Measurements from ENCODE around the gene MRPL43. TPM values are rescaled to one million over a fixed set of nuclear protein-coding genes. Genes with fewer than 3 reads are reported as not detected.

The MRPL43 gene
- total and polyA plus RNA-seq, 2 experiments from 2014 or later, result 60.1 to 112 TPM

GRCh38 chr10:101029520-101030295 lies 42.4 kb upstream of the MRPL43 start:
- H3K9me2 ChIP-seq (replicated peaks; ENCODE audit: insufficient read depth), result no peaks in the 10 kb centered on the region
- no peak overlapping the region for H3K4me3 ChIP-seq
- TF ChIP-seq CTCF (IDR thresholded peaks at IDR 0.05; ENCODE audit: poor library complexity), result no peak
- no peak for TF ChIP-seq EZH2 (IDR thresholded peaks at IDR 0.05; ENCODE audit: borderline replicate concordance)
- no peak for TF ChIP-seq EZH2phosphoT487 (IDR thresholded peaks at IDR 0.05; ENCODE audit: low read depth, severe bottlenecking, unreplicated experiment)

GRCh38 chr10:101028446-101029337 lies 41.4 kb upstream of the MRPL43 start:
- 90% methylated on average over 7 of the region's 7 CpGs for WGBS (ENCODE audit: low lambda C conversion rate, missing lambda C conversion rate)
- peaks cover 32% of the 10 kb centered on the region for H3K4me1 ChIP-seq (ENCODE audit: insufficient read depth)
- H3K27ac ChIP-seq, result no peak overlapping the region
- no peak overlapping the region for H2AFZ ChIP-seq
- no peaks in the 10 kb centered on the region for H3K9me2 ChIP-seq (replicated peaks; ENCODE audit: insufficient read depth)
- no peaks in the 10 kb centered on the region for H3K9me3 ChIP-seq (ENCODE audit: low read depth)
- peaks cover 7% of the 10 kb centered on the region for H3K79me2 ChIP-seq
- H4K20me1 ChIP-seq (ENCODE audit: insufficient read depth, poor library complexity, severe bottlenecking), result no peaks in the 10 kb centered on the region
- H3K4me2 ChIP-seq, result no peak overlapping the region
- DNase-seq (ENCODE audit: low spot score), result no peak
- TF ChIP-seq EZH2phosphoT487 (IDR thresholded peaks at IDR 0.05; ENCODE audit: low read depth, severe bottlenecking, unreplicated experiment) (no peak), EZH2 (IDR thresholded peaks at IDR 0.05; ENCODE audit: borderline replicate concordance) (no peak), CTCF (IDR thresholded peaks at IDR 0.05; ENCODE audit: poor library complexity) (no peak)
- H3K27me3 ChIP-seq, result no peaks in the 10 kb centered on the region
- H3K4me3 ChIP-seq, result no peak overlapping the region
- no peaks in the 10 kb centered on the region for H3K36me3 ChIP-seq (replicated peaks; ENCODE audit: insufficient read depth, low read depth)

More at GRCh38 chr10:101029520-101030295, 42.4 kb upstream of the MRPL43 start:
- Histone ChIP-seq H3K4me2 (peak overlapping the region; percentile 94), H3K27ac (no peak overlapping the region), H3K27me3 (no peaks in the 10 kb centered on the region), H2AFZ (no peak overlapping the region), H3K9me3 (ENCODE audit: low read depth) (no peaks in the 10 kb centered on the region), H3K79me2 (peaks cover 11% of the 10 kb centered on the region), H4K20me1 (ENCODE audit: insufficient read depth, poor library complexity, severe bottlenecking) (no peaks in the 10 kb centered on the region), H3K36me3 (replicated peaks; ENCODE audit: insufficient read depth, low read depth) (no peaks in the 10 kb centered on the region), H3K4me1 (ENCODE audit: insufficient read depth) (peaks cover 38% of the 10 kb centered on the region)
- no peak for DNase-seq (ENCODE audit: low spot score)
- 73% methylated on average over 27 of the region's 27 CpGs for WGBS (ENCODE audit: low lambda C conversion rate, missing lambda C conversion rate)

GRCh38 chr10:101027106-101027720 lies 39.9 kb upstream of the MRPL43 start:
- Histone ChIP-seq H3K4me1 (ENCODE audit: insufficient read depth) (peaks cover 22% of the 10 kb centered on the region), H3K9me3 (ENCODE audit: low read depth) (no peaks in the 10 kb centered on the region), H3K27me3 (no peaks in the 10 kb centered on the region), H4K20me1 (ENCODE audit: insufficient read depth, poor library complexity, severe bottlenecking) (no peaks in the 10 kb centered on the region), H3K4me2 (peak overlapping the region; percentile 58), H3K36me3 (replicated peaks; ENCODE audit: insufficient read depth, low read depth) (no peaks in the 10 kb centered on the region), H3K4me3 (no peak overlapping the region), H3K9me2 (replicated peaks; ENCODE audit: insufficient read depth) (no peaks in the 10 kb centered on the region), H3K27ac (peak overlapping the region; percentile 21), H2AFZ (no peak overlapping the region), H3K79me2 (no peaks in the 10 kb centered on the region)
- WGBS (ENCODE audit: low lambda C conversion rate, missing lambda C conversion rate), result 54% methylated on average over 10 of the region's 10 CpGs
- no peak for DNase-seq (ENCODE audit: low spot score)
- TF ChIP-seq EZH2 (IDR thresholded peaks at IDR 0.05; ENCODE audit: borderline replicate concordance), result no peak
- TF ChIP-seq EZH2phosphoT487 (IDR thresholded peaks at IDR 0.05; ENCODE audit: low read depth, severe bottlenecking, unreplicated experiment), result no peak
- TF ChIP-seq CTCF (IDR thresholded peaks at IDR 0.05; ENCODE audit: poor library complexity), result no peak

Data from hepatocyte (in vitro differentiated cells).